IPS-NIHi7 (cell line): ENCODE results near the gene ITGB5.

ENCODE experiments used
- DNase-seq: peaks from one replicate; pipeline ENCODE4 v3.0.0; 2012; ENCODE audit warnings: mixed read lengths; ENCODE audit errors: extremely low spot score

The ITGB5 gene

GRCh38 chr3:124867511-124867910 lies 19.7 kb downstream of the ITGB5 start:
- DNase-seq: no peak

GRCh38 chr3:124862006-124862405 lies 25.2 kb downstream of the ITGB5 start:
- no peak for DNase-seq

- DNase-seq: no peak
These were observed 26.1 kb downstream of the ITGB5 start for GRCh38 chr3:124861041-124861440.

GRCh38 chr3:124860599-124860998 lies 26.6 kb downstream of the ITGB5 start:
- no peak for DNase-seq

GRCh38 chr3:124859025-124859424 lies 28.1 kb downstream of the ITGB5 start:
- no peak for DNase-seq

GRCh38 chr3:124858275-124858674 lies 28.9 kb downstream of the ITGB5 start:
- no peak for DNase-seq

GRCh38 chr3:124856677-124857076 lies 30.5 kb downstream of the ITGB5 start:
- DNase-seq: no peak

GRCh38 chr3:124854009-124854408 lies 33.2 kb downstream of the ITGB5 start:
- no peak for DNase-seq

- DNase-seq: no peak
These were observed 33.7 kb downstream of the ITGB5 start for GRCh38 chr3:124853446-124853845.

GRCh38 chr3:124851905-124852304 lies 35.3 kb downstream of the ITGB5 start:
- no peak for DNase-seq

GRCh38 chr3:124851136-124851535 lies 36.0 kb downstream of the ITGB5 start:
- DNase-seq: no peak

- peak; percentile 36 for DNase-seq
These were observed 36.5 kb downstream of the ITGB5 start for GRCh38 chr3:124850633-124851032.

GRCh38 chr3:124850212-124850611 lies 37.0 kb downstream of the ITGB5 start:
- no peak for DNase-seq

GRCh38 chr3:124848300-124848699 lies 38.9 kb downstream of the ITGB5 start:
- no peak for DNase-seq

GRCh38 chr3:124847863-124848262 lies 39.3 kb downstream of the ITGB5 start:
- no peak for DNase-seq

GRCh38 chr3:124847051-124847450 lies 40.1 kb downstream of the ITGB5 start:
- DNase-seq: no peak

- no peak for DNase-seq
These were observed 41.0 kb downstream of the ITGB5 start for GRCh38 chr3:124846189-124846588.

- no peak for DNase-seq
These were observed 41.8 kb downstream of the ITGB5 start for GRCh38 chr3:124845406-124845805.

- no peak for DNase-seq
These were observed 43.5 kb downstream of the ITGB5 start for GRCh38 chr3:124843506-124844177.

- DNase-seq: no peak
These were observed 44.1 kb downstream of the ITGB5 start for GRCh38 chr3:124843047-124843446.

- DNase-seq: no peak
These were observed 45.6 kb downstream of the ITGB5 start for GRCh38 chr3:124841517-124841916.

- DNase-seq: no peak
These were observed 46.8 kb downstream of the ITGB5 start for GRCh38 chr3:124840331-124840730.

GRCh38 chr3:124839896-124840295 lies 47.3 kb downstream of the ITGB5 start:
- DNase-seq: no peak

- DNase-seq: no peak
These were observed 48.2 kb downstream of the ITGB5 start for GRCh38 chr3:124838963-124839362.
